Endothelial cell (in vitro differentiated cells): ENCODE data around the gene KCNQ1. TPM values are rescaled to one million over a fixed set of nuclear protein-coding genes. Genes with fewer than 3 reads are reported as not detected.
A peak's percentile ranks its signal among the peaks of the same experiment; 100 is the strongest.

Source experiments
- DNase-seq: peaks from one replicate; pipeline ENCODE4 v3.0.0; 2021; ENCODE audit warnings: low spot score
- H3K27ac Mint-ChIP-seq: one replicate; pipeline ENCODE4 v1.8.0; 2021; ENCODE audit warnings: mixed read lengths, inconsistent platforms; ENCODE audit not compliant: unreplicated experiment
- H3K27me3 Mint-ChIP-seq: one replicate; pipeline ENCODE4 v1.8.0; 2021; ENCODE audit warnings: mild to moderate bottlenecking, moderate library complexity, mixed read lengths, inconsistent platforms; ENCODE audit not compliant: unreplicated experiment
- H3K36me3 Mint-ChIP-seq: one replicate; pipeline ENCODE4 v1.8.0; 2021; ENCODE audit warnings: mild to moderate bottlenecking, low read depth, mixed read lengths, inconsistent platforms; ENCODE audit not compliant: unreplicated experiment
- H3K4me1 Mint-ChIP-seq: one replicate; pipeline ENCODE4 v1.8.0; 2021; ENCODE audit warnings: mild to moderate bottlenecking, mixed read lengths, inconsistent platforms; ENCODE audit not compliant: unreplicated experiment
- H3K4me3 Mint-ChIP-seq: one replicate; pipeline ENCODE4 v1.8.0; 2021; ENCODE audit warnings: mild to moderate bottlenecking, mixed read lengths, inconsistent platforms; ENCODE audit not compliant: unreplicated experiment
- H3K9me3 Mint-ChIP-seq: one replicate; pipeline ENCODE4 v1.8.0; 2021; ENCODE audit warnings: mixed read lengths, inconsistent platforms; ENCODE audit not compliant: unreplicated experiment
- total RNA-seq: library from RNA; stranded (reverse); fragmentation: NEBNext Ultra II Directional; extraction: Animal tissue kit (Norgen Biotek cat#: 25700); gene quantifications from one replicate; pipeline ENCODE4 v1.2.1, GENCODE V29; 2021; ENCODE audit not compliant: unreplicated experiment
- TF ChIP-seq, protein P1 (sequence below): fragments of 200-600 bp; sonication (generic); IDR thresholded peaks from one replicate; pipeline ENCODE4 v1.5.0; 2021; ENCODE audit warnings: antibody characterized with exemption; ENCODE audit not compliant: unreplicated experiment

KCNQ1 gene
- total RNA-seq, 1 donor from 2014 or later: 35.3 TPM

DNA sequence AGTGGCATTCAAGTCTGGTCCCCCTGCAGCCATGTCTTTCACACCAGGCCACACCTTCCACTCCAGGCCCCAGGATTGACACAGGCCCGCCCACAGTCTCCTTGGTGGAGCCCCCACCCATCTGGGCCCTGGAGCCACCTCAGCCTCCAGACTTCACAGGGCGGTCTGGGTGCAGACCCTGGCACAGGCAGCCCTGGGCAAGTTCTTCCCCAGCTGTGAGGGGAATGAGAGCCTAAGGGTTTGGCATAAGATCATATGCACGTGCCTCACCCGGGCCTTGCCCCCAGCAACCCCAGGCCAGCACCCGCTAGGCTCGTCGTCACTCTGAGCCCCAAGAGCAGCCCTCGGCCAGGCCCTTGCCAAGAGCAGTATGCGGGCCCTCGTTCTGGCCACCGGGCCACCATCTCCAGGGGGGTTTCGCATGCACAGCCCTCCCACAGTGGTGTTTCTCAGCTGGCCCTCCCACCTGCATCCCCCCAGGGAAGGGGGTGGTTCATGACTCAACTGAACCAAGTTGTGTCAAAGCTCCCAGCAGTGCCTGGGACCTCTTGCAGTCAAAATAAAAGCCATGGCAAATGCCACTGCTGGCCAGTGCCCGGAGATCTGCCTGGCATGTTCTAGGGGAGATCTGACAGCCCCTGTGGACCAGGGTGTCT, 325.4 kb downstream of the KCNQ1 start:
- Mint-ChIP-seq H3K9me3 (no peaks in the 10 kb centered on the region), H3K27ac (no peak overlapping the region), H3K36me3 (peaks cover 9% of the 10 kb centered on the region), H3K4me3 (no peak overlapping the region), H3K27me3 (peaks cover 12% of the 10 kb centered on the region), H3K4me1 (peaks cover 4% of the 10 kb centered on the region)
- TF ChIP-seq, protein P1, sequence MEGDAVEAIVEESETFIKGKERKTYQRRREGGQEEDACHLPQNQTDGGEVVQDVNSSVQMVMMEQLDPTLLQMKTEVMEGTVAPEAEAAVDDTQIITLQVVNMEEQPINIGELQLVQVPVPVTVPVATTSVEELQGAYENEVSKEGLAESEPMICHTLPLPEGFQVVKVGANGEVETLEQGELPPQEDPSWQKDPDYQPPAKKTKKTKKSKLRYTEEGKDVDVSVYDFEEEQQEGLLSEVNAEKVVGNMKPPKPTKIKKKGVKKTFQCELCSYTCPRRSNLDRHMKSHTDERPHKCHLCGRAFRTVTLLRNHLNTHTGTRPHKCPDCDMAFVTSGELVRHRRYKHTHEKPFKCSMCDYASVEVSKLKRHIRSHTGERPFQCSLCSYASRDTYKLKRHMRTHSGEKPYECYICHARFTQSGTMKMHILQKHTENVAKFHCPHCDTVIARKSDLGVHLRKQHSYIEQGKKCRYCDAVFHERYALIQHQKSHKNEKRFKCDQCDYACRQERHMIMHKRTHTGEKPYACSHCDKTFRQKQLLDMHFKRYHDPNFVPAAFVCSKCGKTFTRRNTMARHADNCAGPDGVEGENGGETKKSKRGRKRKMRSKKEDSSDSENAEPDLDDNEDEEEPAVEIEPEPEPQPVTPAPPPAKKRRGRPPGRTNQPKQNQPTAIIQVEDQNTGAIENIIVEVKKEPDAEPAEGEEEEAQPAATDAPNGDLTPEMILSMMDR: no peak
- peak; percentile 2 for DNase-seq

DNA sequence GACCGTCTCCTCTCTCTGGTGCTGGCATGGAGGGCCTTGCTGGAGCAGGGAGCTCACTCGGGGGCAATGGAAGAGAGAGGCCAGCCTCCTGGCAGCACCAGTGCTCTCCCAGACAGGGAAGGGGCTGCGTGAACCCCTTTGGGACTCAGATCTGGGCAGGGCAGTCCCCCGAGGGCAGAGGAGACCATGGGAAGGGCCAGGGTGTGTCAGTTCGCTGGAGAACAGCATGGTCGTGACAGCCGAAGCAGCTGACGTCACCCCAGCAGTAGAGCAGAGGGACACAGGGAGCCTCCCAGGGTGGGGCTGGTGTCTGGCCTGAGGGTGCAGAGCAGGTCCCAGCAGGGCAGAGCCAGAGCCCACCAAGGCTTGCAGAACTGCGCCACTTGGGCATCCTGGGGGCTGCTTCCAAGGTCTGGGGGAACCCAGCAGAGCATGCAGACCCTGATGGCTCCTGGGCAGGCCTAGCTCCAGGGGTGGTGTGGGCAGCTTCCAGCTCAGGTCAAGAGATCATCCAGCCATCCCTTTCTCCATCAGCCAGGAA, 326.0 kb downstream of the KCNQ1 start:
- peaks cover 12% of the 10 kb centered on the region for H3K27me3 Mint-ChIP-seq
- H3K4me1 Mint-ChIP-seq: peaks cover 4% of the 10 kb centered on the region
- H3K9me3 Mint-ChIP-seq: no peaks in the 10 kb centered on the region
- peaks cover 9% of the 10 kb centered on the region for H3K36me3 Mint-ChIP-seq
- H3K27ac Mint-ChIP-seq: no peak overlapping the region
- TF ChIP-seq, protein P1: no peak
- peak; percentile 2 for DNase-seq
- no peak overlapping the region for H3K4me3 Mint-ChIP-seq

DNA sequence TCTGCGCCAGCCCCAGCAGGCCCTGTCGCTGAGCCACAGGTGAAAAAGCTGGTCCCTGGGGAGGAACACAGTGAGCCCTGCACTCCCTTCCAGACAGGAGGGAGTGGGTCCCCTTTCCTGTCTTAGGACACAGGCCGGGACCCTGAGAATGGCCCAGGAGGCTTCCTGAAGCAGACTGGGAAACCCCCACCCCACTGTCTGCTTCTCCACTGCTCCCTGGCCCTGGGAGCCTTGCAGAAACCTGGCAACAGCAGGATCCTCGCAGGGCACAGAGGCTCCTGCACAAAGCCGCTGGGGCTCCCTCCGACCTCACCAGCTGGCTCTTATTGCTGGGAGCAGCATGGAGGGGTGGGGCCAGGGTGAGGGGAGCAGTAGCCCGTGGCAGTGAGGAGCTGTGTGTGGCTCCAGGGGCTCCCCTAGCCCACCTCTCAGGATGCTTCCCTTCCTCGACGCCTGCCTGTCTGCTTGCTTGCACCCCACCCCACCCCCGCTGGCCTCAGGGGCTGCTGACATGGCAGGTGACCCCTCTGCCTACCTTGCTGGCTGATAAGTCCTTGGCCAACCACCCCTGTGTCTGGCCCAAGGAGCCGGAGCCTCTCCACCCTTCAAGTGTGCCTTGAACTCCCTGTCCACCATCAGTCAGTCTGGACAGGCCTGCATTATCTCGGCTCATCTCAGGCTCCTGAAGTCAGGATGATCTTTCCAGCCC, 327.1 kb downstream of the KCNQ1 start:
- Mint-ChIP-seq H3K4me3 (no peak overlapping the region), H3K36me3 (peaks cover 9% of the 10 kb centered on the region), H3K27me3 (peaks cover 12% of the 10 kb centered on the region), H3K27ac (no peak overlapping the region), H3K9me3 (no peaks in the 10 kb centered on the region), H3K4me1 (peaks cover 4% of the 10 kb centered on the region)
- DNase-seq: peak; percentile 2
- TF ChIP-seq, protein P1: no peak

DNA sequence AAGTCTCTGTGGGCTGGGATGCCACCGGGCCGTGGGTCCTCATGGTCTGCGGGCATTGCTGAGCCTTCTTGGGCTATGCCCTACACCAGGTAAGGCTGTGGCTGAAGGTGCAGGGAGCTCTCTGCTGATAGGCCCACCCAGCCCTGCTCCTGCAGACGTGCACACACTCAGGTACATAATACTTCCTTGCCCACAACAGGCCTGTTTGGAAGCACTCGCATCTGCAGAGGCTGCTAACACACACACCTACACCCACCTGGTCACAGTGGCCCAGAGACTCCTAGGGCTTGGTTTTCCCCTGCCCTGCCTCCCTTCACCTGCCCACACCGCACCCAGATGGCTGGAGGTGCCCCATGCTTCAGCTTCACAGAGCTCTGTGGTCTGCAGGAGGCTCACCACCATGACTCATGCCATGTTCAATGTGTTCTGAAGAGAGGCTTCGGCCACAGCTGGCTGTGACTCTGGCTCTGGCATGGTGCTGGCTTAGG, 327.8 kb downstream of the KCNQ1 start:
- TF ChIP-seq, protein P1: no peak
- Mint-ChIP-seq H3K27ac (peak overlapping the region; percentile 43), H3K4me3 (no peak overlapping the region), H3K36me3 (peaks cover 9% of the 10 kb centered on the region), H3K27me3 (peaks cover 12% of the 10 kb centered on the region), H3K9me3 (no peaks in the 10 kb centered on the region), H3K4me1 (peaks cover 4% of the 10 kb centered on the region)
- peak; percentile 1 for DNase-seq
